Ovary (tissue), 9 donors: ENCODE results near the gene RTKN. TPM values are rescaled to one million over a fixed set of nuclear protein-coding genes. Genes with fewer than 3 reads are reported as not detected.

ENCODE experiments used
- DNase-seq, 5 donors: peaks; one replicate each; pipeline ENCODE4 v3.0.0-alpha.2; 2019 to 2020
- H3K27ac ChIP-seq, 2 donors: fragments of 200-600 bp; one replicate each; pipeline versions ENCODE4 v1.5.1 to v1.8.0; 2019 to 2022
- H3K27me3 ChIP-seq: fragments of 200-600 bp; one replicate; pipeline ENCODE4 v1.8.0; 2022
- H3K36me3 ChIP-seq: fragments of 200-600 bp; sonication (generic); one replicate; pipeline ENCODE4 v1.5.1; 2019
- H3K4me1 ChIP-seq: one replicate; pipeline ENCODE4 v1.8.1; 2013; ENCODE audit warnings: mild to moderate bottlenecking, moderate library complexity; ENCODE audit not compliant: insufficient read depth
- H3K4me3 ChIP-seq: fragments of 200-600 bp; sonication (generic); one replicate; pipeline ENCODE4 v1.5.1; 2017
- H3K9me3 ChIP-seq, 2 donors: fragments of 200-600 bp in 1 of 2; sonication (generic) in 1 of 2; one replicate each; pipeline versions ENCODE4 v1.5.1 to v1.8.1; 2013 to 2019; ENCODE audit warnings: mild to moderate bottlenecking in 1 of 2, moderate library complexity in 1 of 2
- CTCF ChIP-seq, 3 donors: fragments of 450-650 bp in 2 of 3; fragments of 200-600 bp in 1 of 3; IDR thresholded peaks; one replicate each; pipeline versions ENCODE4 v1.5.1 to v1.8.0; 2016 to 2022; ENCODE audit warnings: antibody characterized with exemption in 3 of 3, mild to moderate bottlenecking in 1 of 3
- EP300 ChIP-seq: sonication (generic); formaldehyde crosslinking; IDR thresholded peaks from one replicate; pipeline ENCODE4 v1.6.1; 2017; ENCODE audit warnings: antibody characterized with exemption
- POLR2A ChIP-seq: fragments of 450-650 bp; IDR thresholded peaks from one replicate; pipeline ENCODE4 v1.6.1; 2017; ENCODE audit warnings: antibody characterized with exemption, mild to moderate bottlenecking, moderate library complexity
- WGBS, 3 donors: extraction: QIAGEN DNeasy Blood & Tissue Kit in 1 of 3; methylation state at CpG; one replicate each; pipeline versions ENCODE4 v1.1.5 to v1.1.7; 2013 to 2017; 5-methylcytosine and 5-hydroxymethylcytosine counted together
- intact Hi-C, 4 donors: fragments of 100-400 bp; cut with DNase I; formaldehyde crosslinking; loops; one replicate each; pipeline versions ENCODE4 v1.11.0 to v1.15.1; 2022 to 2023
- polyA plus RNA-seq, 2 donors: library from polyadenylated mRNA; stranded (reverse); fragments of 200-250 nt in 1 of 2; fragments of 350-450 nt in 1 of 2; fragmentation: Illumina TruSeq in 1 of 2; extraction: RNeasy Lipid Tissue Mini Kit (QIAGEN cat#74804) in 1 of 2; gene quantifications; one replicate each; pipeline ENCODE4 v1.2.3, GENCODE V29; 2013 to 2014
- total RNA-seq, 7 donors: library from RNA; depleted of rRNA in 2 of 7; stranded (reverse); fragments of >200 nt in 2 of 7; fragmentation: NEBNext Ultra II Directional in 3 of 7; extraction: Animal tissue kit (Norgen Biotek cat#: 25700) in 3 of 7; gene quantifications; one replicate each; pipeline versions ENCODE4 v1.1.0 to v1.2.4, GENCODE V29; 2016 to 2023
- donor health status: DM: no; HTN: no; CAD: no; lungs with moderate emphysema.
- donor health status: DM: no; HTN: no; CAD: no.
- donor health status: Bipolar disorder and iron deficiency.
- donor health status: DM: yes; HTN: yes; CAD: no.
- donor health status: DM: no; HTN: no; CAD: no.
- donor health status: DM: yes; HTN: yes; CAD: no.

RTKN gene
- total and polyA plus RNA-seq, 9 donors = 1.6 to 30.9 (median 11.5) TPM

- Histone ChIP-seq H3K36me3 (no peaks in the 10 kb centered on the region), H3K27me3 (no peaks in the 10 kb centered on the region), H3K4me1 (peaks cover 19% of the 10 kb centered on the region), H3K9me3 (no peaks in the 10 kb centered on the region), H3K27ac (peak overlapping the region in 1 of 2 donors; percentile 15), H3K4me3 (peak overlapping the region; percentile 44)
- DNase-seq = peak in 1 of 5 donors; percentile 43
- TF ChIP-seq POLR2A = no peak
- WGBS, 3 donors = 24 to 37% (median 26%) methylated on average over 19 of the region's 19 CpGs
- intact Hi-C loops = no loop called here
These were observed 27.3 kb downstream of the RTKN start for GRCh38 chr2:74414441-74414840.

- DNase-seq = no peak
- peaks cover 19% of the 10 kb centered on the region for H3K4me1 ChIP-seq
- no peak overlapping the region for H3K4me3 ChIP-seq
- H3K36me3 ChIP-seq = no peaks in the 10 kb centered on the region
- H3K9me3 ChIP-seq = no peaks in the 10 kb centered on the region
- 52 to 58% (median 55%) methylated on average over 8 of the region's 8 CpGs for WGBS, 3 donors
- H3K27me3 ChIP-seq = no peaks in the 10 kb centered on the region
- intact Hi-C loops = no loop called here
- TF ChIP-seq EP300 (no peak), CTCF (IDR thresholded peaks at IDR 0.05) (no peak), POLR2A (no peak)
- H3K27ac ChIP-seq = no peak overlapping the region
These were observed 28.6 kb downstream of the RTKN start for GRCh38 chr2:74413001-74413698.

GRCh38 chr2:74407682-74408081, 34.1 kb downstream of the RTKN start:
- Histone ChIP-seq H3K36me3 (no peaks in the 10 kb centered on the region), H3K9me3 (no peaks in the 10 kb centered on the region), H3K4me1 (no peaks in the 10 kb centered on the region), H3K27ac (no peak overlapping the region), H3K4me3 (no peak overlapping the region), H3K27me3 (no peaks in the 10 kb centered on the region)
- TF ChIP-seq CTCF (IDR thresholded peaks at IDR 0.05) (no peak), POLR2A (no peak), EP300 (no peak)
- no peak for DNase-seq
- WGBS, 3 donors = 62 to 80% (median 73%) methylated on average over 5 of the region's 5 CpGs
- intact Hi-C loops = no loop called here

GRCh38 chr2:74406035-74406434, 35.7 kb downstream of the RTKN start:
- H3K4me1 ChIP-seq = no peaks in the 10 kb centered on the region
- no peaks in the 10 kb centered on the region for H3K27me3 ChIP-seq
- intact Hi-C loops = no loop called here
- no peak overlapping the region for H3K4me3 ChIP-seq
- no peaks in the 10 kb centered on the region for H3K36me3 ChIP-seq
- no peaks in the 10 kb centered on the region for H3K9me3 ChIP-seq
- no peak overlapping the region for H3K27ac ChIP-seq
- DNase-seq = no peak
- TF ChIP-seq EP300 = no peak
- no peak for TF ChIP-seq CTCF (IDR thresholded peaks at IDR 0.05)
- no peak for TF ChIP-seq POLR2A

- intact Hi-C loops = no loop called here
- Histone ChIP-seq H3K27me3 (no peaks in the 10 kb centered on the region), H3K4me3 (no peak overlapping the region), H3K9me3 (no peaks in the 10 kb centered on the region), H3K27ac (no peak overlapping the region), H3K4me1 (no peaks in the 10 kb centered on the region), H3K36me3 (no peaks in the 10 kb centered on the region)
- TF ChIP-seq CTCF (IDR thresholded peaks at IDR 0.05) = no peak
- TF ChIP-seq EP300 = no peak
- TF ChIP-seq POLR2A = no peak
- no peak for DNase-seq
- WGBS, 3 donors = 75 to 86% (median 82%) methylated on average over 2 of the region's 2 CpGs
These were observed 39.8 kb downstream of the RTKN start for GRCh38 chr2:74401891-74402290.
